ENCODE data around the gene CACNG4. TPM values are rescaled to one million over a fixed set of nuclear protein-coding genes. Genes with fewer than 3 reads are reported as not detected.

The CACNG4 gene
- polyA plus RNA-seq, 1 donor from 2014 or later, result 32.9 TPM

- Histone ChIP-seq H3F3A (ENCODE audit: insufficient read depth, low read length, poor library complexity, severe bottlenecking) (no peaks in the 10 kb centered on the region), H3K9me2 (ENCODE audit: insufficient read depth, low read length) (no peaks in the 10 kb centered on the region), H3K9ac (ENCODE audit: low read length) (no peak overlapping the region), H3K79me2 (replicated peaks; ENCODE audit: insufficient read depth, low read length) (no peaks in the 10 kb centered on the region), H2AFZ (ENCODE audit: low read depth, low read length) (no peak overlapping the region), H3K9me3 (ENCODE audit: low read length) (no peaks in the 10 kb centered on the region), H3K27me3 (ENCODE audit: insufficient read depth, low read depth, low read length) (no peaks in the 10 kb centered on the region), H3K27ac (ENCODE audit: low read length) (no peak overlapping the region), H4K20me1 (ENCODE audit: insufficient read depth) (no peaks in the 10 kb centered on the region), H3K36me3 (ENCODE audit: insufficient read depth, low read length) (peaks cover 3% of the 10 kb centered on the region), H3K4me2 (ENCODE audit: low read length) (no peak overlapping the region), H3K4me3 (ENCODE audit: low read length) (no peak overlapping the region)
- TF ChIP-seq MXI1 (conservative IDR thresholded peaks at IDR 0.05; ENCODE audit: poor library complexity, severe bottlenecking), result no peak
- TF ChIP-seq POLR2AphosphoS5 (IDR thresholded peaks at IDR 0.05), result no peak
- TF ChIP-seq EP300 (conservative IDR thresholded peaks at IDR 0.05; ENCODE audit: poor library complexity, severe bottlenecking), result no peak
- TF ChIP-seq EZH2 (IDR thresholded peaks at IDR 0.05; ENCODE audit: borderline replicate concordance, insufficient read depth, low read length, poor library complexity, severe bottlenecking), result no peak
- no peak for TF ChIP-seq SMC3 (conservative IDR thresholded peaks at IDR 0.05; ENCODE audit: poor library complexity)
- TF ChIP-seq REST (IDR thresholded peaks at IDR 0.05; ENCODE audit: borderline replicate concordance), result no peak
- TF ChIP-seq CTCF (IDR thresholded peaks at IDR 0.05; ENCODE audit: poor library complexity, severe bottlenecking), result no peak
- TF ChIP-seq RAD21 (conservative IDR thresholded peaks at IDR 0.05), result no peak
- TF ChIP-seq TAF1 (IDR thresholded peaks at IDR 0.05; ENCODE audit: low read depth), result no peak
Measured at GRCh38 chr17:67027031-67027628, 62.6 kb downstream of the CACNG4 start.

GRCh38 chr17:67030641-67031040 is 66.1 kb downstream of the CACNG4 start:
- Histone ChIP-seq H3K9me3 (ENCODE audit: low read length) (no peaks in the 10 kb centered on the region), H4K20me1 (ENCODE audit: insufficient read depth) (no peaks in the 10 kb centered on the region), H3K79me2 (replicated peaks; ENCODE audit: insufficient read depth, low read length) (no peaks in the 10 kb centered on the region), H3K4me2 (ENCODE audit: low read length) (no peak overlapping the region), H3K9me2 (ENCODE audit: insufficient read depth, low read length) (no peaks in the 10 kb centered on the region), H3K36me3 (ENCODE audit: insufficient read depth, low read length) (no peaks in the 10 kb centered on the region), H2AFZ (ENCODE audit: low read depth, low read length) (no peak overlapping the region), H3K27me3 (ENCODE audit: insufficient read depth, low read depth, low read length) (no peaks in the 10 kb centered on the region), H3K4me3 (ENCODE audit: low read length) (no peak overlapping the region), H3K27ac (ENCODE audit: low read length) (no peak overlapping the region), H3F3A (ENCODE audit: insufficient read depth, low read length, poor library complexity, severe bottlenecking) (no peaks in the 10 kb centered on the region), H3K9ac (ENCODE audit: low read length) (no peak overlapping the region)
- no peak for TF ChIP-seq EZH2 (IDR thresholded peaks at IDR 0.05; ENCODE audit: borderline replicate concordance, insufficient read depth, low read length, poor library complexity, severe bottlenecking)
- TF ChIP-seq REST (IDR thresholded peaks at IDR 0.05; ENCODE audit: borderline replicate concordance), result no peak
- TF ChIP-seq EP300 (conservative IDR thresholded peaks at IDR 0.05; ENCODE audit: poor library complexity, severe bottlenecking), result no peak
- no peak for TF ChIP-seq RAD21 (conservative IDR thresholded peaks at IDR 0.05)
- no peak for TF ChIP-seq TAF1 (IDR thresholded peaks at IDR 0.05; ENCODE audit: low read depth)
- TF ChIP-seq MXI1 (conservative IDR thresholded peaks at IDR 0.05; ENCODE audit: poor library complexity, severe bottlenecking), result no peak
- no peak for TF ChIP-seq POLR2AphosphoS5 (IDR thresholded peaks at IDR 0.05)
- TF ChIP-seq SMC3 (conservative IDR thresholded peaks at IDR 0.05; ENCODE audit: poor library complexity), result no peak

Data from neural cell (in vitro differentiated cells).